ENCODE results near the gene C4orf50. TPM values are rescaled to one million over a fixed set of nuclear protein-coding genes. Genes with fewer than 3 reads are reported as not detected.

C4orf50 gene
- total RNA-seq, 1 experiment from 2014 or later: 0.17 TPM

- no peak overlapping the region for H3K4ac ChIP-seq (ENCODE audit: low read depth, low read length)
- TF ChIP-seq, protein P1, sequence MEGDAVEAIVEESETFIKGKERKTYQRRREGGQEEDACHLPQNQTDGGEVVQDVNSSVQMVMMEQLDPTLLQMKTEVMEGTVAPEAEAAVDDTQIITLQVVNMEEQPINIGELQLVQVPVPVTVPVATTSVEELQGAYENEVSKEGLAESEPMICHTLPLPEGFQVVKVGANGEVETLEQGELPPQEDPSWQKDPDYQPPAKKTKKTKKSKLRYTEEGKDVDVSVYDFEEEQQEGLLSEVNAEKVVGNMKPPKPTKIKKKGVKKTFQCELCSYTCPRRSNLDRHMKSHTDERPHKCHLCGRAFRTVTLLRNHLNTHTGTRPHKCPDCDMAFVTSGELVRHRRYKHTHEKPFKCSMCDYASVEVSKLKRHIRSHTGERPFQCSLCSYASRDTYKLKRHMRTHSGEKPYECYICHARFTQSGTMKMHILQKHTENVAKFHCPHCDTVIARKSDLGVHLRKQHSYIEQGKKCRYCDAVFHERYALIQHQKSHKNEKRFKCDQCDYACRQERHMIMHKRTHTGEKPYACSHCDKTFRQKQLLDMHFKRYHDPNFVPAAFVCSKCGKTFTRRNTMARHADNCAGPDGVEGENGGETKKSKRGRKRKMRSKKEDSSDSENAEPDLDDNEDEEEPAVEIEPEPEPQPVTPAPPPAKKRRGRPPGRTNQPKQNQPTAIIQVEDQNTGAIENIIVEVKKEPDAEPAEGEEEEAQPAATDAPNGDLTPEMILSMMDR (conservative IDR thresholded peaks at IDR 0.05): no peak
- H3K79me2 ChIP-seq (ENCODE audit: insufficient read depth, low read length): no peaks in the 10 kb centered on the region
- no peak overlapping the region for H3T11ph ChIP-seq (ENCODE audit: low read length)
- H3K9me3 Mint-ChIP-seq: no peaks in the 10 kb centered on the region
- no peaks in the 10 kb centered on the region for H3K36me3 Mint-ChIP-seq (ENCODE audit: insufficient read depth in 1 of 3, low read depth in 3 of 3)
- no peak overlapping the region for H3K56ac ChIP-seq (ENCODE audit: insufficient read length, low read depth, low read length)
- H3K23me2 ChIP-seq (ENCODE audit: insufficient read length, low read depth, low read length, poor library complexity, severe bottlenecking): no peaks in the 10 kb centered on the region
- H3K27ac Mint-ChIP-seq: no peak overlapping the region
- H4K5ac ChIP-seq (ENCODE audit: insufficient read length, low read depth, low read length): no peak overlapping the region
- no peak overlapping the region for H2BK5ac ChIP-seq (ENCODE audit: insufficient read length, low read length)
- H2BK15ac ChIP-seq (ENCODE audit: low read depth, low read length): no peak overlapping the region
- no peak overlapping the region for H2BK120ac ChIP-seq (ENCODE audit: low read depth, low read length, poor library complexity, severe bottlenecking)
- DNase-seq: peak; percentile 5
- H4K20me1 ChIP-seq (ENCODE audit: control insufficient read depth, insufficient read depth, insufficient read length): no peaks in the 10 kb centered on the region
- H3K4me1 Mint-ChIP-seq: no peaks in the 10 kb centered on the region; a peak in 1 of 4 replicates
- no peak overlapping the region for H2BK12ac ChIP-seq (ENCODE audit: insufficient read length, low read depth, low read length)
- H3K4me3 Mint-ChIP-seq: no peak overlapping the region
- no peak overlapping the region for H2BK20ac ChIP-seq (ENCODE audit: low read depth, low read length, poor library complexity, severe bottlenecking)
- H2AK5ac ChIP-seq (ENCODE audit: insufficient read length, low read length): no peak overlapping the region
- H3K9me3 ChIP-seq (ENCODE audit: control insufficient read depth, low read depth, low read length): no peaks in the 10 kb centered on the region
- WGBS (ENCODE audit: extremely low coverage, insufficient read length, low lambda C conversion rate): no CpG with 5 or more reads among the region's 1 CpG
- H3K79me1 ChIP-seq (ENCODE audit: insufficient read depth, low read depth, low read length, poor library complexity, severe bottlenecking): no peaks in the 10 kb centered on the region
- peaks cover 39% of the 10 kb centered on the region for H3K27me3 Mint-ChIP-seq (ENCODE audit: low read depth)
- no peak overlapping the region for H4K8ac ChIP-seq (replicated peaks; ENCODE audit: insufficient read length, low read depth, low read length)
- no peak overlapping the region for H3K9ac ChIP-seq (ENCODE audit: extremely low read depth, insufficient read length, low read length)
- H3K4me2 ChIP-seq (ENCODE audit: insufficient read depth, insufficient read length, low read length): no peak overlapping the region
- H3K4me1 ChIP-seq (ENCODE audit: insufficient read depth, low read length): no peaks in the 10 kb centered on the region
- no peak overlapping the region for H4K91ac ChIP-seq (ENCODE audit: insufficient read length, low read depth, low read length)
- no peak overlapping the region for H3K14ac ChIP-seq (ENCODE audit: insufficient read depth, low read length)
- H3K23ac ChIP-seq (ENCODE audit: insufficient read length, low read depth, low read length): no peak overlapping the region
- no peak overlapping the region for H2AFZ ChIP-seq (ENCODE audit: low read length)
- H3K27ac ChIP-seq (ENCODE audit: insufficient read length, low read depth, low read length): no peak overlapping the region
- no peaks in the 10 kb centered on the region; the same call in 1 of the 2 replicates for H3K27me3 ChIP-seq (ENCODE audit: insufficient read depth, low read length)
- H3K18ac ChIP-seq (ENCODE audit: insufficient read length, low read depth, low read length): no peak overlapping the region
Observed at GRCh38 chr4:5991405-5991804, 26.8 kb downstream of the C4orf50 start.

Measured in H9 (cell line).